Measurements from ENCODE around the gene MYO1H.
A peak's percentile ranks its signal among the peaks of the same experiment; 100 is the strongest.
"Not testable (repeated sequence)": the region's sequence is repeated elsewhere in the genome, so short reads cannot be mapped to it uniquely, and the experiment has no call there.

MYO1H gene

GRCh38 chr12:109469517-109469916, 121.8 kb downstream of the MYO1H start:
- ChIA-PET POLR2A (ENCODE audit: low non-redundant PET) (no interaction called here), CTCF (interaction anchor here (0.6 kb wide), 2 partner anchors 36 to 206 kb away, joined by 3 to 4 read pairs; no protein-coding TSS in a partner anchor)
- H3K27ac ChIP-seq: no peak overlapping the region
- TF ChIP-seq, protein P1, sequence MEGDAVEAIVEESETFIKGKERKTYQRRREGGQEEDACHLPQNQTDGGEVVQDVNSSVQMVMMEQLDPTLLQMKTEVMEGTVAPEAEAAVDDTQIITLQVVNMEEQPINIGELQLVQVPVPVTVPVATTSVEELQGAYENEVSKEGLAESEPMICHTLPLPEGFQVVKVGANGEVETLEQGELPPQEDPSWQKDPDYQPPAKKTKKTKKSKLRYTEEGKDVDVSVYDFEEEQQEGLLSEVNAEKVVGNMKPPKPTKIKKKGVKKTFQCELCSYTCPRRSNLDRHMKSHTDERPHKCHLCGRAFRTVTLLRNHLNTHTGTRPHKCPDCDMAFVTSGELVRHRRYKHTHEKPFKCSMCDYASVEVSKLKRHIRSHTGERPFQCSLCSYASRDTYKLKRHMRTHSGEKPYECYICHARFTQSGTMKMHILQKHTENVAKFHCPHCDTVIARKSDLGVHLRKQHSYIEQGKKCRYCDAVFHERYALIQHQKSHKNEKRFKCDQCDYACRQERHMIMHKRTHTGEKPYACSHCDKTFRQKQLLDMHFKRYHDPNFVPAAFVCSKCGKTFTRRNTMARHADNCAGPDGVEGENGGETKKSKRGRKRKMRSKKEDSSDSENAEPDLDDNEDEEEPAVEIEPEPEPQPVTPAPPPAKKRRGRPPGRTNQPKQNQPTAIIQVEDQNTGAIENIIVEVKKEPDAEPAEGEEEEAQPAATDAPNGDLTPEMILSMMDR (conservative IDR thresholded peaks at IDR 0.05; ENCODE audit: low read depth): no peak
- DNase-seq (ENCODE audit: low spot score): no peak

- CTCF ChIA-PET: interaction anchor here (0.7 to 0.8 kb wide), 3 partner anchors 10 to 302 kb away, joined by 4 to 7 read pairs (median 7); no protein-coding TSS in a partner anchor
- POLR2A ChIA-PET (ENCODE audit: low non-redundant PET): no interaction called here
- TF ChIP-seq, protein P1 (conservative IDR thresholded peaks at IDR 0.05; ENCODE audit: low read depth): no peak
- DNase-seq (ENCODE audit: low spot score): no peak
- H3K27ac ChIP-seq: no peak overlapping the region
Observed at GRCh38 chr12:109473006-109473405, 125.3 kb downstream of the MYO1H start.

- DNase-seq (ENCODE audit: low spot score); H3K27ac ChIP-seq; POLR2A ChIA-PET (ENCODE audit: low non-redundant PET): not testable (repeated sequence)
- CTCF ChIA-PET: interaction anchor here (0.7 to 1.2 kb wide), 3 partner anchors 41 to 80 kb away, joined by 3 to 7 read pairs (median 3); no protein-coding TSS in a partner anchor
Observed at GRCh38 chr12:109473526-109474270, 126.0 kb downstream of the MYO1H start.

GRCh38 chr12:109475121-109475520, 127.4 kb downstream of the MYO1H start:
- no peak overlapping the region for H3K27ac ChIP-seq
- no peak for DNase-seq (ENCODE audit: low spot score)
- CTCF ChIA-PET: interaction anchor here (0.6 to 1.2 kb wide), 2 partner anchors 43 to 940 kb away, joined by 3 read pairs; no protein-coding TSS in a partner anchor
- TF ChIP-seq, protein P1 (conservative IDR thresholded peaks at IDR 0.05; ENCODE audit: low read depth): no peak
- POLR2A ChIA-PET (ENCODE audit: low non-redundant PET): no interaction called here

DNA sequence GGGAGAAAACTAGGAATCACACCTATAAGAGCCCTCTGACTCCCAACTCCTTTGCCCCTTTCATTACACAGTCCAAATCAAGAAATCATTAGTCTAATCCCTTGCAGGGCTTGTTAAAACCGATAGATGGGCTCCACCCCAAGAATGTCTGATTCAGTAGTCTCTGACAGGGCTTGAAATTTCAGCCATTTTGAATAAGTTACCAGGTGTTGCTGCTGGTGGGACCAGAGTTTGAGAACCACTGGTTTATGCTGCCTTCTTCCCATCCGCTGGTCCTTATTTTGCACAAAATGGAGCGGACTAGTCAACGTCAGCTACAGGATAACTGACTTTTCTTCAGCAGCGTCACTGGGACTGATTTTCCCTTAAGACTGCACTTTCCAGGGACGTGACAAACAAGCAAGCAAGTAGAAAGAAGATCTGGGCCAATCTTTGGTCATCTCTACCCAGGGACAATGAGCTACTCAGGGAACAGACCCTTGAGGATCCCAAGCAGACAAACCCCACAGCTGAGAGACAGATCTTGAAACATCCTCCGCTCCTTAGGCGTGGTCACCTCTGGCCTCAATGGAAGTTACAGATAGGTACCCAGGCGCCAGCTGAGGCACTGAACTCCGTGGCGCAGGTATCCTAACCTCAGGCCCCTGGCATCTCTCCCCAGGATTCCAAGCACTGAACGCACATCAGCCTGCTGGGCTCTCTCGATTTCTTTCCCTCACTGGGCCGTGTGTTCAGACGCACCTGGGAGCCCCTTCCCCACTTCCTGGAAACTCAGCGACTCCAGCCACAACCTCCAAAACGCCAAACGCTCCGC, 128.5 kb downstream of the MYO1H start:
- DNase-seq (ENCODE audit: low spot score): no peak
- CTCF ChIA-PET: interaction anchor here (0.5 kb wide), 1 partner anchor 45 kb away, joined by 6 read pairs; no protein-coding TSS in a partner anchor
- POLR2A ChIA-PET (ENCODE audit: low non-redundant PET): interaction anchor here (1.3 kb wide), 1 partner anchor 48 kb away, joined by 3 read pairs; no protein-coding TSS in a partner anchor
- H3K27ac ChIP-seq: peak overlapping the region; percentile 86
- TF ChIP-seq, protein P1 (conservative IDR thresholded peaks at IDR 0.05; ENCODE audit: low read depth): no peak

DNA sequence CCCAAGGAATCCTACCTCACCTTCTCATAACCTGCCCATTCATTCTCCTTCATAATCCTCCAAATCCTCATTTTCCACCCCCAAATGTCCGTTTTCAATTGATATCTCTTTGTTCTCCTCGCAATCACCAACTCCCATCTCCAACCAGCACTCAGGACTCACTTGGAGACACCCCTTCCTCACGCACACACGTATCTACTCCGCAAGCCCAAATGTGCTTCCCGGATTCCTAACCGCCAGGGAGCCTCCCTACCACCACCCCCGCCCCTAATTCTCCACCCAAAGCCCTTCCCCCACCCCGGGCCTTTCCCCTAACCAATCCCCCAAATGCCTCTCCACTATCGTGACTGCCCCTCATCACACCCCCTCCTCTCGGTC, 129.1 kb downstream of the MYO1H start:
- POLR2A ChIA-PET (ENCODE audit: low non-redundant PET): interaction anchor here (0.6 to 1.3 kb wide), 2 partner anchors 49 to 1112 kb away, joined by 3 to 4 read pairs; no protein-coding TSS in a partner anchor
- no peak for DNase-seq (ENCODE audit: low spot score)
- H3K27ac ChIP-seq: peak overlapping the region; percentile 86
- CTCF ChIA-PET: interaction anchor here (0.5 to 0.7 kb wide), 2 partner anchors 46 to 365 kb away, joined by 3 to 6 read pairs; no protein-coding TSS in a partner anchor
- TF ChIP-seq, protein P1 (conservative IDR thresholded peaks at IDR 0.05; ENCODE audit: low read depth): no peak

Measured in RWPE1 (cell line).